CD4-positive, alpha-beta T cell treated with Interleukin-17A for 1 hour (primary cell): ENCODE results near the gene JARID2.

Experiments
- DNase-seq: peaks from one replicate; pipeline ENCODE4 v3.0.0-alpha.2; 2020

The JARID2 gene

GRCh38 chr6:15449011-15449410 is 203.1 kb downstream of the JARID2 start:
- no peak for DNase-seq

GRCh38 chr6:15451738-15452137 is 205.9 kb downstream of the JARID2 start:
- DNase-seq: no peak

GRCh38 chr6:15452182-15452941 is 206.5 kb downstream of the JARID2 start:
- DNase-seq: no peak

GRCh38 chr6:15453186-15453585 is 207.3 kb downstream of the JARID2 start:
- no peak for DNase-seq

DNA sequence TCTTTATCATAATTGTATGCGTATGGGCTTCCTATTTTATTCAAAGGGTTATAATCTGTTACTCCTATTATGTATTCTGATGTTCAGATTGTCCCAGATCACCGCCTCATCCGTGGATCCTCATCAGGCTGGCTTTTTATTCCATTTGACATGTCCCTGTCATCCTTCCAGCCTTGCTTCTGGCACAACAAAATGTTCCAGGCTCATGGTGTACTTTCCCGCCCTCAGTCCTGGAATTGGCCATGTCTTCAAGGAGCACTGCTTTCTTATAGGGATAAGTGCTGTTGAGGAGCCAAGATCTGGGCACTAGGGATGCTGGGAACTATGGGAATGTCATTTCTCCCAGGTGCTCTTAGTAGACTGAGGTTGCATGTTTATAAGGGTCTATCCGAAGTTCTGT is 207.8 kb downstream of the JARID2 start:
- no peak for DNase-seq

DNA sequence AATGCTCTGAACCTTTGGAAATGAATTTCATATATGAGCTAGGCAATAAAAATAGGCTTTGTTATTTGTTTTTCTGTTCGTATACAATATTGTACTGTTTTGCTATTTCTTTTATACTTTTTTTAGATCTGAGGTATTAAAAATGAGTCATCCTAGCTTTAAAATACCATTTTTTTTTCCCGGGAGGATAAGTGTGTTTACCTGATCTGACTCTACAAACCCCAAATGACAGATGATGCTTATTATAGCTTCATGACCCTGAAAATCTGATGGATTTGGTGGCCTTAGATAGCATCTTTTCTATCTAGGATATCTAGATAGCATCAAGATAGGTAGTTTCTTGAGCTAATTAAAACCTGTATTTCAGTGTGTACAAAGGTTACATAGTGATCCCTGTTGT is 210.6 kb downstream of the JARID2 start:
- no peak for DNase-seq

DNA sequence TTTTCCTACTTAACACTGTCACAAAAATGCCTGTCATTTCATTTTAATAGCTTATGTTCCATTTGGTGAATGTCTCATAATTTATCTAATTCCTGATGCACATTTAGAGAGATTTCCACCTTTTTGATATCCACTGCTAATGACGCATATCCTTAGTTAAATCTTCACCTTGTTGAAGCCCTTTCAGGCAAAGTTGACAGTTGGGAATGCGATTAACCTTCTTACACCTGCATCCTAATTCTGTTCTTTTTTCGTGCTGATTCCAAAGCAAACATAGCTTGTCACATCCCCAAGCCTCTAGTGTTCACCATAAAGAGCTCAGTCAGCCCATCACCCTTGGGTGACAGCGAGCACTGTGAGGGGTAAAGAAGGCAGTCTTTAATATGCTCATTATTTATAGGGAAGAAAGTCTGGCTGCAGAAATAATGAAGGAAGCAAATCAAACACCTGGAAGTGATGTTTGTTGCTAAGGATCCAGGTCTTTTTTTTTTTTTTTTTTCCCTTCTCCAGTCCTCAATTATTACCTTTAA is 211.3 kb downstream of the JARID2 start:
- DNase-seq: no peak

GRCh38 chr6:15458021-15458459 is 212.2 kb downstream of the JARID2 start:
- no peak for DNase-seq

DNA sequence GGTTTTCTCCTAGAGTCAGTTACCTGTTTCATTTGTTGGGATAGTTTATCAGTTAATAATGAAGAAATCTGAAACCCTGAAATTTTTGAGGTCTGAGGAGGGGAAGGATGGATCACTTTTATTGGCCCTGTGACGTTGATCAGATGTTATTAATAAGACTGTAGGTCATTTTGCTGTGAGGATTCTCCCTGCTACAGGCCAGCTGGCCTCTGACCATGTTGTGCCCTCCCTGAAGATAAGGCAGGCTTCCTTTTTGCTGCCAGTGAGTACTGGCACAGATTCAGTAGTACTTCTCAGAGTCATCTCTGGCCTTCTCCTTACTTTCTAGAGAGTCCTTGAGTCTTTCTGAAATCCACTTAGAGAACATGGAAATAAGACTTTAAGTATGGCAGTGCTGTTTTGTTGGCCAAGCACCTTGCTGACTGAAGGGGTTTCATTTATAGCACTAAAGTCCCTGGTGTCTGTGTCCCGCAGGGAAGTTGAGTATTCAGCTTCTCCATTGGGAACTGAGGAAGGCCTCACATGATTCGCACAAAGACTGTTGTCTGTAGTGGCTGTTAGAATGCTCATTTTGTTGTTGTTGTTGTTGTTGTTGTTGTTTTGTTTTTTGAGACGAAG is 214.3 kb downstream of the JARID2 start:
- no peak for DNase-seq

GRCh38 chr6:15461127-15461944 is 215.5 kb downstream of the JARID2 start:
- no peak for DNase-seq

DNA sequence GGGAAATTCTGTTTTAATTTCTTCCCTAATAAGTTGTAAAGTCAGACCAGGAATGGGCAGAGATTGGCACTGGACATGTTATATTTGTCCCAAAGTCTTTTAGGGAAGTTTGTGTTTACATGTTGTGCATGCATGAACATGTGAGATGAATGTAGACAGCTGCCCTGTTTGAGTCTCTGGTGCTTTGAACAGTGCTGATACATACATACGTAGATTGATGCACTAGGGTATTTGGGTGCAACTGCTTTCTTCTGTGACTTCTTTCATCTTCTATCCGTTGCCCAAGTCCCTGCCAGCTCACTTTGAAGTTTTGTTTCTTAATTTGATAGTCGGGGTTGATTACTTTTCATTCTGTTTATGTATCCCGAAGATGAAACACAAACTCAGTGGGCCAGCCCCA is 216.4 kb downstream of the JARID2 start:
- DNase-seq: no peak

DNA sequence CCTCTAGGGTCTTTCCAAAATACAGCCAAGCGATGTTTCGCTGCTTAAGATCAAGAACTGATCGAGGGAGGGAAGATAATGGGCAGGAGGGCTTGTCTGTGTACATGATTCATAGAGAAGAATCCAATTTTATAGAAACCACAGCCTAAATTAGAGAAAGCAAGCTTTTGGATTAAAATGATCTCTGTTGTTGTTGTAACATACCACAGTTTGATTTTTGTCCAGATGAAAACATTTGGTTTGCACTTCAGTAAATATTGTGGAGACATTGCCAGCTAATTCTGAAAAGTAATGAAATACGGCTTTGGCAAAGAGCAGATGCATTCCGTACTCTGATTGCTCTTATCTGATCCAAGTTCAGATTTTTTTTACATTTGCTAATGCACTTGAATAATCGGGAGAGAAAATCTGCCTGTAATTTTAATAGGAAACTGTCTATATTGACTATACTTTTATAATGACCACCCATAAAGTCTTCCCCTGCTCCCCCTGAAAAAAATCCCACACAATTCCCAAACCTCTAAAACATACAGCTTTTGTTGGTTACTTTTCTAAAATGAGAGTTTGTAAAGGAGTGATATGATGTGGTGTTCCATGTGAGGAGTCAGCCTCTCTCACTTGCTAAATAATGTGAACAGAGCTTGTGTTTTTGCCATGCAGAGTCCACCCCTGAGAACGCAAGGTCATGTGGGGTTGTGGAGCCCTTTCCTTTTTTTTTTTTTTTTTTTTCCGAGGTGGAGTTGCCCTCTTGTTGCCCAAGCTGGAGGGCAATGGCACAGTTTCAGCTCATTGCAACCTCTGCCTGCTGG is 217.1 kb downstream of the JARID2 start:
- DNase-seq: no peak

GRCh38 chr6:15464211-15464725 is 218.4 kb downstream of the JARID2 start:
- peak; percentile 66 for DNase-seq

DNA sequence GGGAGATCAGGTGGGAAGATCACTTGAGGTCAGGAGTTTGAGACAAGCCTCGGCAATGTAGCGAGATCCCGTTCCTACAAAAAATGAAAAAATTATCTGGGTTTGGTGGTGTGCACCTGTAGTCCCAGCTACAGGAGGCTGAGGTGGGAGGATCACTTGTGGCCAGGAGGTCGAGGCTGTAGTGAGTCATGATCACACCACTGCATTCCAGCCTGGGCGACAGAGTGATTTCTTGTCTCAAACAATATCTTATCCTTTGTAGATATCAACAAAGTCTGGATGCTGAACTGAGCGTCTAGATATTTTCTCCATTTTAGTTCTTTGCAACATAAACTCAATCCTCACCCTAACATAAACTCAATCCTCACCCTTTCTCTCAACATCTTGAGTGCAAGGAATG is 219.3 kb downstream of the JARID2 start:
- DNase-seq: no peak

- DNase-seq: no peak
Observed at GRCh38 chr6:15470746-15471145, 224.9 kb downstream of the JARID2 start.

GRCh38 chr6:15472621-15473020 is 226.8 kb downstream of the JARID2 start:
- no peak for DNase-seq

- DNase-seq: no peak
Observed at GRCh38 chr6:15473174-15473573, 227.3 kb downstream of the JARID2 start.

DNA sequence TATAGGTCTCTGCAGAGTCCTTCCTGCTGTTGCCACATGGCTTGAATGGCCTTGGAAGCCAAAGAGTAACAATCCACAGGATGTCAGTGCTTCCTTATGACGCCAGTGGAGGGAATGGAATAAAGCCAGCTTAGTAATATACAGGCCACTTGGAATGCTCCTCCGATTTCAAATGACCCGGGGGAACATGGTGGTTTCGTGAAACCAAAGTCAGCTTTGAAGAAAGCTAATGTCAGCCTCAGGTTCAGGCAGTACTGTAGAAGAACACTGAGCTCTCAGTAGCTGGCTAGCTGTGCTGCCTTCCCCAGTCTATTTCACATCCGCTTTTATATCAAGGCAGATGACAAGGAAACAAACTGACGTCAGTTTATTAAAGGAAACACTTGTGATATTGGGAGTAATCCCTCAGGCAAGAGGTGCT is 227.9 kb downstream of the JARID2 start:
- no peak for DNase-seq

DNA sequence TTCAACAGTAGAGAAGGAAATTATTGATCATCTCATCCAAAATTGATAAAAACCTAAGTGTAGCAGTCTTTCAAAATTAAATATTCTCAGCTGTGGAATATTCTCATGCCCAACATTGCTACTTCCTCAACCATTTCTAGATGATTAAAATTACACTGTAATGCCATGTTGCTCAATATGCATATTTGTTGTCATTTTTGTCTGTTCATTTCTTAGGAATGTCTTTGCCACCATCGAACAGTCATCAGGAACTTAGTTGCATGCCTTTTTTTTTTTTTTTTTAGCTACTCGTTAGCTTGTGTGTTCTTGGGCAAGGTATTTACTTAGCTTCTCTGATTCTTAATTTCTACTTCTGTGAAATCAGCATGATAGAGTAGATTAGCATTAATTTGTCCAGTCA is 228.3 kb downstream of the JARID2 start:
- no peak for DNase-seq

- no peak for DNase-seq
Observed at GRCh38 chr6:15475261-15475660, 229.4 kb downstream of the JARID2 start.

- no peak for DNase-seq
Observed at GRCh38 chr6:15475872-15476271, 230.0 kb downstream of the JARID2 start.

DNA sequence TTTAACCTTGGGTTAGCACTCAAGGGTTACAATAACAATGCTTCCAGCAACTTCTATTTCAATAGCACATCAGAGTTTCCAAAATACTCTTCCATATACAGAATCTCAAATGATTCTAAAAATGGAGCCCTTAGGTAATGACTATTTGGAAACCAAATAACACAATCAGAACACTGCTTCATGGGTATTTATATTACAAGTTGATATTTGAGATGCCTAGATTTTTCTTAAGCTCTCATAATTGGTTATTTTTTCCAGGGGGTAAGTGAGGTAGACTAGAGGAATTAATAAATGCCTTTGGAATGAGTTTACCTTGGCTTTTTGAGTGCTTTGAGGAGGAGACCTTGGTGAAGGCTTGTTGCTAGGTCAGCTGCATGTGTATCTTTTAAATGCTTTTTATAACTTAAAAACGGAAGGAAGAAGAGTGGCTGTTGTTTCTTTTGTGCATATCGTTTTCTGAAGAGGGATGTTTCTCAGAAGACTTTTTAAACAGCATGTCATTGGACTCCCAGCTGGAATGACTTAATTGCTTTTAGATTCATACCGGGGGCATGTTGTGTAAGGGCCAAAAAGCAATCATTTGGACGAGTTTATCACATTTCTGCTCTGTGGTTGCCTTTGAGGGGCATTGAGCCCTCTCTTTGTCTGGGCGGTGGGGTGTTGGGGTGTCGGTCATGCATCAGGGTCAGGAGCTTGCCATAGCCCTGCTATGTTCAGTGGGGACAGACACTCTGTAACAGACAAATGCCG is 230.9 kb downstream of the JARID2 start:
- no peak for DNase-seq
